Measurements from ENCODE around the gene RBSN.

RBSN gene

GRCh38 chr3:15099364-15100098 is 583 bp upstream of the RBSN start:
- no peak for DNase-seq (ENCODE audit: low spot score)

- DNase-seq (ENCODE audit: low spot score), result no peak
These were observed 1.1 kb downstream of the RBSN start for GRCh38 chr3:15097891-15098290.

GRCh38 chr3:15096046-15096445 is 2.9 kb downstream of the RBSN start:
- DNase-seq (ENCODE audit: low spot score), result no peak

- DNase-seq (ENCODE audit: low spot score), result no peak
These were observed 4.6 kb downstream of the RBSN start for GRCh38 chr3:15094187-15094875.

- no peak for DNase-seq (ENCODE audit: low spot score)
These were observed 6.3 kb downstream of the RBSN start for GRCh38 chr3:15092686-15093085.

GRCh38 chr3:15091575-15091974 is 7.4 kb downstream of the RBSN start:
- DNase-seq (ENCODE audit: low spot score), result no peak

GRCh38 chr3:15089201-15089600 is 9.7 kb downstream of the RBSN start:
- DNase-seq (ENCODE audit: low spot score), result no peak

GRCh38 chr3:15086699-15087098 is 12.2 kb downstream of the RBSN start:
- DNase-seq (ENCODE audit: low spot score), result no peak

- no peak for DNase-seq (ENCODE audit: low spot score)
These were observed 12.7 kb downstream of the RBSN start for GRCh38 chr3:15086263-15086662.

- DNase-seq (ENCODE audit: low spot score), result no peak
These were observed 15.7 kb downstream of the RBSN start for GRCh38 chr3:15083252-15083651.

- DNase-seq (ENCODE audit: low spot score), result no peak
These were observed 16.8 kb downstream of the RBSN start for GRCh38 chr3:15081960-15082664.

GRCh38 chr3:15079091-15079490 is 19.9 kb downstream of the RBSN start:
- DNase-seq (ENCODE audit: low spot score), result no peak

- DNase-seq (ENCODE audit: low spot score), result no peak
These were observed 24.4 kb downstream of the RBSN start for GRCh38 chr3:15074500-15074899.

GRCh38 chr3:15071699-15072098 is 27.2 kb downstream of the RBSN start:
- no peak for DNase-seq (ENCODE audit: low spot score)

GRCh38 chr3:15069441-15069840 is 29.5 kb downstream of the RBSN start:
- DNase-seq (ENCODE audit: low spot score), result no peak

GRCh38 chr3:15066467-15066866 is 32.5 kb downstream of the RBSN start:
- no peak for DNase-seq (ENCODE audit: low spot score)

GRCh38 chr3:15065550-15066007 is 33.4 kb downstream of the RBSN start:
- no peak for DNase-seq (ENCODE audit: low spot score)

GRCh38 chr3:15064835-15065549 is 34.0 kb downstream of the RBSN start, which contains the start of gene MRPS25:
TSS of gene MRPS25 (minus strand) at chr3:15065315. CDS start at chr3:15065194, 121 bp downstream.
- DNase-seq (ENCODE audit: low spot score), result peak; percentile 93

- peak; percentile 25 for DNase-seq (ENCODE audit: low spot score)
These were observed 34.6 kb downstream of the RBSN start for GRCh38 chr3:15064299-15064834.

- DNase-seq (ENCODE audit: low spot score), result no peak
These were observed 35.2 kb downstream of the RBSN start for GRCh38 chr3:15063656-15064286.

GRCh38 chr3:15063238-15063637 is 35.7 kb downstream of the RBSN start:
- DNase-seq (ENCODE audit: low spot score), result no peak
